PC-9 (cell line): ENCODE measurements around the gene MPND.

ENCODE experiments used
- EZH2 ChIP-seq: fragments of 200-600 bp; sonication (generic); IDR thresholded peaks from 2 replicates; pipeline ENCODE4 v1.8.0; 2017; ENCODE audit warnings: antibody characterized with exemption, low read depth
- TF ChIP-seq, protein P1 (sequence below): fragments of 200-600 bp; sonication (generic); conservative IDR thresholded peaks from 2 replicates; pipeline ENCODE4 v1.6.1; 2017; ENCODE audit warnings: mixed run types, antibody characterized with exemption, mild to moderate bottlenecking, moderate library complexity

DNA sequence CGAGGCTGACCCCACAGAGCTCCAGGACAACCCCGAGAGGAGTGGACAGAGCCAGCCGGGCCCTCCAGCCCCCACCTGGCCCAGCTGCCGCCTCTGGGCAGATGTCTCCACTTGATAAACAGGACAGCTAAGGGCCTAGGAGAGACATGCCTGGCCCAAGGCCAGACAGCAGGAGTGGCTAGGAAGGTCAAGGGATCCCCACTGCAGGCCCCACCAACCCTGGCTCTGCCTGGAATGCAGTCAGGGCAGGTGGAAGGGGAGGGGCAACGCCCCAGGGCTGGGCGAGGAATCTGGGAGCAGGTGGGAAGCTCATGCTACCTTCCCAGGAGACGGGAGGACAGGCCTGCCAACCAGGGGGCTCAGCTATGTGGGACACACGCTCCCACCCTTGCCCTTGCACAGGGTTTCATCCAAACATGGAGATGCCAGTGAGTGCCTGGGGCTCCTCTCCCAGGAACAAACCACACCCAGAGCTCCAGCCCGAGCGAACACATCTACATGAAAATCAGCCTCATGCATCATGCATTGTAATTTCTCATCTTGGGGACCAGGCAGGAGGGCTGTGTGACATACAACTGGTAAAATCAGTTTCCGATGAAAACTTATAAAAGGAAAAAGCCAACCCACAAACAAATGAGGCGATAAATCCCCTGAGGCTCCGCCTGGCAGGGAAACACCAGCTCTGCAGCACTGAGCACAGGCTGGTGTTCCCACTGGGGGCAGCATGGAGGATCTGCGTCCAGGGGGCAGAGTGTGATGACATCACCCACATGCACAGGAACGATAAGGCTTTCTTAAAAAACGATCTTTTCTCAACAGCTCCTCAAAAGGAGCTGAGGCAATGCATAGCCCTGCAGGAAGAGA lies 32.0 kb downstream of the MPND start:
- TF ChIP-seq, protein P1, sequence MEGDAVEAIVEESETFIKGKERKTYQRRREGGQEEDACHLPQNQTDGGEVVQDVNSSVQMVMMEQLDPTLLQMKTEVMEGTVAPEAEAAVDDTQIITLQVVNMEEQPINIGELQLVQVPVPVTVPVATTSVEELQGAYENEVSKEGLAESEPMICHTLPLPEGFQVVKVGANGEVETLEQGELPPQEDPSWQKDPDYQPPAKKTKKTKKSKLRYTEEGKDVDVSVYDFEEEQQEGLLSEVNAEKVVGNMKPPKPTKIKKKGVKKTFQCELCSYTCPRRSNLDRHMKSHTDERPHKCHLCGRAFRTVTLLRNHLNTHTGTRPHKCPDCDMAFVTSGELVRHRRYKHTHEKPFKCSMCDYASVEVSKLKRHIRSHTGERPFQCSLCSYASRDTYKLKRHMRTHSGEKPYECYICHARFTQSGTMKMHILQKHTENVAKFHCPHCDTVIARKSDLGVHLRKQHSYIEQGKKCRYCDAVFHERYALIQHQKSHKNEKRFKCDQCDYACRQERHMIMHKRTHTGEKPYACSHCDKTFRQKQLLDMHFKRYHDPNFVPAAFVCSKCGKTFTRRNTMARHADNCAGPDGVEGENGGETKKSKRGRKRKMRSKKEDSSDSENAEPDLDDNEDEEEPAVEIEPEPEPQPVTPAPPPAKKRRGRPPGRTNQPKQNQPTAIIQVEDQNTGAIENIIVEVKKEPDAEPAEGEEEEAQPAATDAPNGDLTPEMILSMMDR = no peak; the same call in 1 of the 2 replicates
- no peak for TF ChIP-seq EZH2
